KG1 (cell line): ENCODE measurements around the gene OBP2A.
"Not testable (repeated sequence)": the region's sequence is repeated elsewhere in the genome, so short reads cannot be mapped to it uniquely, and the experiment has no call there.

ENCODE experiments used
- DNase-seq: peaks from one replicate; lab custom pipeline; 2025; lab: John Stamatoyannopoulos, UW

OBP2A gene

GRCh38 chr9:135545646-135546176, at the start of gene OBP2A:
TSS of gene OBP2A (plus strand) at chr9:135546126. CDS start at chr9:135546181, 55 bp downstream.
- not testable (repeated sequence) for DNase-seq

DNA sequence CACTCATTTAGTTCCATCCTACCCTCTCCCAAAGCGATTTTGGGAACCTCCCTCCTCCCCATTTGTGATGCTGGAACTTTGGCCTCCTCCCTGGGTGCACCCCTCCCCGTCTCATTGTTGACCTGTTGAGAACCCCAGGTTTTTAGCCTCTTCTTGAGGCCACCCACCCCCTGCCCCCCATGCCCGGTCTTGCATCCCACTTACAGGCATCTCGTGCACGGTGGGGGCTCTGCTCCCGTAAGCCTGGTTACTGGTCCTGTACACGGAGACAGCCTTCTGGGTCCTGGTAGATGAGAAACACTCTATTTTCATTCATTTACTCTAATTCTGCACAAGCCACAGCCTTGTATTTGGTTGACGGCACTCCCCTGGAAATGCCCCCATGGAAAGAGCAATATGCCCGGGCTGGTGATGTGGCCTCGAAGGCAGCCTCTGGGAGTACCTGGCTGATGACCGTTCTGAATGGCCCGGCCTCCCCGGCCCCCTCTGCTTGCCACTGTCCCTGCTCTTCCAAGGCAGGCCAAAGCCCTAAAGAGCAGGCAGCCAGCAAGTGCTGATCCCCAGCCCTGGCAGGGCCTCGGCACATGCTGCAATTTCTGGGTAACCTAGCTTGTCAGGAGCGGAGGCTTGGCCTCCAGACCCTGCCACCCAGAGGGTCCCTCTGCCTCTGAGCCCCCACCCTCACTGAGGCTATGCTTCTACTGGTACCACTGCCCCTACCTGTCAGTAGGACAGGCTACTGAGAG, 47.4 kb upstream of the OBP2A start:
- DNase-seq = no peak

GRCh38 chr9:135499326-135500070, 46.4 kb upstream of the OBP2A start:
- peak; percentile 5 for DNase-seq

- no peak for DNase-seq
Measured at GRCh38 chr9:135500071-135500524, 45.8 kb upstream of the OBP2A start.

DNA sequence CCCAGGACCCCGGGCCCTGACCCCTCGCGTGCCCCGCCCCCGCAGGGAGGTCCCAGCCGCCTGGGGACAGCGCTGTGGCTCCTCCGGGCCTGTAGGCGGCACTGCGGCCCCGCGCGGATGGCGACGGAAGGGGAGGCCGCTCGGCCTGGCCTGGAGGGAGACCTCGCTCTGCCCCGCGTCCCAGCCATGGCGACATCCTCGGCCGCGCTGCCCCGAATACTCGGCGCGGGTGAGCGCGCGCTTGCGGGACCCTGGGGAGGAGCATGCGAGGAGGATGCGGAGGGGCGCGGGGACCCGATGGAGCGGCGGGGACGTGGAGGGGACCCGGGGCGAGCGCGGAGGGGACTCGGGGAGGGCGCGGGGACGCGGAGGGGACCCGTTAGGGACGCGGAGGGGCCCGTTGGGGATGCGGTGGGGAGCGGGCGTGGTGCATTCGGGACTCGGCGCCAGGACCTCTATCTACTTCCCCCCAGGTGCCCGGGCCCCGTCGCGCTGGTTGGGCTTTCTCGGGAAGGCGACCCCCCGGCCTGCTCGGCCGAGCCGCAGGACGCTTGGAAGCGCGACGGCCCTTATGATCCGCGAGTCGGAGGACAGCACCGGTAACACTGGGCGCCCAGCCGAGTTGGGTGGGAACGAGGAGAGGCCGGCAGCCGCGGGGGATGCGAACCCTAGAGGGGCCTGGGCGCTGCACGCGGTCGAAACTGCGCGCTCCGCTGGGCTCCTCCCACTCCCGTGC, 45.2 kb upstream of the OBP2A start, which contains the start of gene MRPS2:
Gene MRPS2, plus strand, starts transcription at position 158 of the 736 bp plus-strand sequence. Its CDS starts 29 bp downstream, at position 187.
- DNase-seq = peak; percentile 59

DNA sequence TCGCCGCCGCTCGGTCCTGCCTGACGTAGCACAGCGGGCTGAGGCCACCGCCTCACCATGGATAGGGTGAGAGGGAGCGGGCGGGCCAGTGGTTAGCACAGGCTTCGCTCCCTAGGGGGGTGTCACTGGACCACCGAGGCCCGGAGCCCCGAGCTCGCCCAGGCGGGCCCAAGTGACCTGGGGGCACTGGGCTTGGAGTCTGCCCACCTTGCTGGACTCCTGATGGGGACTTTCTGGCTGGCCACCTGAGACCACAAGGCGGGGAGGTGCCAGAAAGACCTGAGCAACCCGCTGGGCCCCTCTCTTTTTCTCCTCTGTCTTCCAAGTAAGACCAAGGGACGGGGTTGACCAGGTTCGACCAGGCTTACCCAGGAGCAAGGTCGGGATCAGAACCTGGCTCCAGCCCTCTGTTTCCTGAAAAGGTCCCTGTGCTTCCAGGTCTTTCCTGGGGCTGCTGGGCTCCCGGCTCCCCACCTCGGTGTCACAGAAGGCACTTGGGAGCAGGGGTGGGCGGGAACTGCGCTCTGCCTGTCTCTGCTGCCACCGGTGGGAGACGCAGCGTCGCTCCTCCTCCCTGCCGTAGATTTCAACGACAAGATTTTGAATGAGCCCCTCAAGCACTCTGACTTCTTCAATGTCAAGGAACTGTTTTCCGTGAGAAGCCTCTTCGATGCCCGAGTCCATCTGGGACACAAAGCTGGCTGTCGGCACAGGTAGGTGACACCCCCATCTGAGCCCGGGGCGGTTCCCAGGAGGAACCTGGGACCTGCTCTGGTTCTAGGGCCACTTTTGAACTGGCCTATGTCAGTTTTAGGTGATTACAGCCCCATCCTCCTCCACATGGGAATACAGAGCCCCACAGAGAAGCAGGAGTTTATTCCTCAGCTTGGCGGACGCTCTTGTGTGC, 44.4 kb upstream of the OBP2A start:
- DNase-seq = no peak

GRCh38 chr9:135502168-135502872, 43.6 kb upstream of the OBP2A start:
- no peak for DNase-seq

GRCh38 chr9:135502873-135503321, 43.0 kb upstream of the OBP2A start:
- DNase-seq = no peak

DNA sequence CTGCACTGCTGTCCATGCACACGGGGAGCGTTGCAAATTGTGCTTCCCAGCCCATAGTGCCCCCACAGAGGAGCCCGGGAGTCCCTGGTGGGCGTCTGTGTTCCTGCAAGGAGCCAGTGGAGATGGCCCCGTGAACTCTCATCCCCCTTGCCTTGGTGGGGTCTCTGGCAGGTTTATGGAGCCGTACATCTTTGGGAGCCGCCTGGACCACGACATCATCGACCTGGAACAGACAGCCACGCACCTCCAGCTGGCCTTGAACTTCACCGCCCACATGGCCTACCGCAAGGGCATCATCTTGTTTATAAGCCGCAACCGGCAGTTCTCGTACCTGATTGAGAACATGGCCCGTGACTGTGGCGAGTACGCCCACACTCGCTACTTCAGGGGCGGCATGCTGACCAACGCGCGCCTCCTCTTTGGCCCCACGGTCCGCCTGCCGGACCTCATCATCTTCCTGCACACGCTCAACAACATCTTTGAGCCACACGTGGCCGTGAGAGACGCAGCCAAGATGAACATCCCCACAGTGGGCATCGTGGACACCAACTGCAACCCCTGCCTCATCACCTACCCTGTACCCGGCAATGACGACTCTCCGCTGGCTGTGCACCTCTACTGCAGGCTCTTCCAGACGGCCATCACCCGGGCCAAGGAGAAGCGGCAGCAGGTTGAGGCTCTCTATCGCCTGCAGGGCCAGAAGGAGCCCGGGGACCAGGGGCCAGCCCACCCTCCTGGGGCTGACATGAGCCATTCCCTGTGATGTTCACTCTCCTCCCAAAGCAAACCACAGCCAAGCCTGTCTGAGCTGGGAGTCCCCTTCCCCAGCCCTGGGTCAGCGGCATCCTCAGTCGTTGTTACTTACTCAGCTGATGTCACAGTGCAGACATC, 42.3 kb upstream of the OBP2A start:
- no peak for DNase-seq

- no peak for DNase-seq
Measured at GRCh38 chr9:135504262-135505243, 41.4 kb upstream of the OBP2A start.

DNA sequence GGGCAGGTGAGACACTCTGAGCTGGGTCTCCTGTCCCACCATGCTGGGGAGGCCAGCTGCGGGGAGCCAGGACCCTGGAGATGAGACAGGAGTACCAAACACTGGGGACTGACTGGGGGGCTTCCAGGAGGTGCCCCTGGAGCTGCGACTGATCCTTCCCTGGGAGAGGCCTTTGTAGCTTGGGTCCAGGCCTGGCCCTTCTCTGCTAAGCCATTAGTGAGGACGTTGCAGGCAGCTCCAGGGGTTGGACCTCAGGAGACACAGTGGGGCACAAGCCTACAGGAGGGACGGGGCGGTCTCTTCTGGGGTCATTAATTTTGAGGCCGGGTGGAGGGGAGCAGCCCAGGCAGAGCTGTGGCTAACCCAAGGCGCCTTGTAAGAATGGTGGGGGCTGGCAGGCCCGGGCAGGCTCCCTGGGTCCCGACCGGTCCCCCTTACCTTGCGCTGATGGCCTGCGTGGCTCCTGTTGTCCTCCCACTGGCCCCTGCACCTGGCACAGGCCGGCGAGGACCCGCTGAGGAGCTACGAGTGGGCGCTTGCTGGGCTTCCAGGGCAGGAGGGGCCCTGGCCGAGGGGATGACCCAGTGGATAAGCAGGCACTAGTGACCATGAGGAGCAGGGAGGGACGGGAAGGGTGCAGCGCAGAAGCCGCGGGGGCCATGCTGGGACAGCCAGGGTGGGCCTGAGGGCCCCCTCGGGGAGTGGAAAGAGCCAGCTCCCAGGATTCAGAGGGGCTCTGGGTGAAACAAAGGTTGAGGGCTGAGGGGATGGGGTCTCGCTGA, 40.3 kb upstream of the OBP2A start:
- DNase-seq = no peak

GRCh38 chr9:135506327-135507103, 39.4 kb upstream of the OBP2A start:
- DNase-seq = no peak

DNA sequence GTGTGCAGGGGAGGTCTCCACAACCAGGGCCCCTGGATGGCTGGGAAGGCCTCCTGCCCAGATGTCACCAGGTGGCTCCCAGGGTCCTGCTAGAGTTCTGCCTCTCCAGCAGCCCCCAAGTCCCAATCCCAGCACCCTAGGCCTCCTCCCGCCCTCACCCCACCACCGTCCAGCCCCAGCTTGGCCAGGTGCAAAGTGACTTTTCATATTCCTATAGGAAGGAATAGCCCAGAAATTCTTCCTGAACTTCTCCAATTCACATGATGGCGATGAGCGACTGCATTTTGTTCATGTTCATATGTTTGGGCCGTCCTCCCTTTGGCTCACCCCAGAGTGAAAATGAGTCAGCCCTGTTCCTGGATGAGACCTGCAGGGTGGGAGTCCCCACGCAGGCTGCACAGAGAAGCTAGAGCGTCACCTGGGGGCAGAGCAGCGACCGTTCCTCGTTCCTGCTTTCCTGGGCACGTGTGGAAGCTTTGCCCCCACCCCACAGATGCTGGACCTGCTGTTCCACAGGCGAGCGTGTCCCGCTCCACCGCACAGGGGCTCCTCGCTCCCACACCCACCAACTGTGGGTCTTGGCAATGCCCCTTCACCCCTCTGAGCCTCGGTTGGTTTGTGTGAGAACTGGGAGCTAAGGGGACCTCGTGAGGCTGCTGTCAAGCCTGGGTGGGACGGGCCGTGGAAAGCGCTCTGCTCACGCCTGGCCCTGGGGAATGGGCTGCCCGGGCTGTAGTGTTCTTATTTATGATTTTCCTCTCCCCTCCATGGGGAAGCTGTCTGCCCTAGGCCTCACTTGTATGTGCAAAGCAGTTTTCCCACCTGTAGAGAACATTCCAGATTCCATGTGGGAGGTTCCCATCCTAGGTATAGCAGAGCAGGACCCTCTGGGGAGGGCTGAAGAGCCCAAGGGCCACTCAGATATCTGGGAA, 38.6 kb upstream of the OBP2A start:
- no peak for DNase-seq

GRCh38 chr9:135508211-135508820, 37.6 kb upstream of the OBP2A start:
- DNase-seq = no peak

- no peak for DNase-seq
Measured at GRCh38 chr9:135509458-135509857, 36.5 kb upstream of the OBP2A start.
